Measurements from ENCODE around the gene FBXO22.

DNA sequence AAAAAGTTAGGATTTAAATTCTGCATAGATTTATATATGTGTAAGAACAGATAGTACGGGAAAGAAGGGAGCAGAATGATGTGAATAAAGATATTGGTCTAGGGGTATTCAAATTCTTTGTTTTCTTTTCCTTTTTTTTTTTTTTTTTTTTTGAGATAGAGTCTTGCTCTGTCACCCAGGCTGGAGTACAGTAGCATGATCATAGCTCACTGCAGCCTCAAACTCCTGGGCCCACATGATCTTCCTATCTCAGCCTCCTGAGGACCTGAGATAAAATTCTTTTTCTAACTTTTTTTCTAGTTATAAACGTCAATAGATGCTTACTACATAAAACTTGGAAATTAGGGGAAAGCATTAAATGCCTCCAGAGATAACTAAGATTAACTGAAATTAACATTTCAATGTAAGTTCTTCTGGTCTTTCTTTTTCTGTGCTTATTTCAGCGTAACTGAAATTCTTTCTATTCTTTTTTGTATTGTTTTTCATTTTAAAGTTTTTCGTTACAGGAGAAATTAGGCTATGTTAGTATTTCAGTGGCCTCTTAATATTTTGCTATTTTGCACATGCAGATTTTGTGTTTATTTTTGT is 31.2 kb upstream of the FBXO22 start:
- TF ChIP-seq, protein P1, sequence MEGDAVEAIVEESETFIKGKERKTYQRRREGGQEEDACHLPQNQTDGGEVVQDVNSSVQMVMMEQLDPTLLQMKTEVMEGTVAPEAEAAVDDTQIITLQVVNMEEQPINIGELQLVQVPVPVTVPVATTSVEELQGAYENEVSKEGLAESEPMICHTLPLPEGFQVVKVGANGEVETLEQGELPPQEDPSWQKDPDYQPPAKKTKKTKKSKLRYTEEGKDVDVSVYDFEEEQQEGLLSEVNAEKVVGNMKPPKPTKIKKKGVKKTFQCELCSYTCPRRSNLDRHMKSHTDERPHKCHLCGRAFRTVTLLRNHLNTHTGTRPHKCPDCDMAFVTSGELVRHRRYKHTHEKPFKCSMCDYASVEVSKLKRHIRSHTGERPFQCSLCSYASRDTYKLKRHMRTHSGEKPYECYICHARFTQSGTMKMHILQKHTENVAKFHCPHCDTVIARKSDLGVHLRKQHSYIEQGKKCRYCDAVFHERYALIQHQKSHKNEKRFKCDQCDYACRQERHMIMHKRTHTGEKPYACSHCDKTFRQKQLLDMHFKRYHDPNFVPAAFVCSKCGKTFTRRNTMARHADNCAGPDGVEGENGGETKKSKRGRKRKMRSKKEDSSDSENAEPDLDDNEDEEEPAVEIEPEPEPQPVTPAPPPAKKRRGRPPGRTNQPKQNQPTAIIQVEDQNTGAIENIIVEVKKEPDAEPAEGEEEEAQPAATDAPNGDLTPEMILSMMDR (optimal IDR thresholded peaks at IDR 0.05 in 1 of 3, IDR thresholded peaks at IDR 0.05 in 1 of 3, conservative IDR thresholded peaks at IDR 0.05 in 1 of 3; ENCODE audit: extremely low read depth in 1 of 3, insufficient read depth in 2 of 3, low read length in 3 of 3), result no peak
- no peak for TF ChIP-seq EZH2 (IDR thresholded peaks at IDR 0.05; ENCODE audit: low read length)

Measured in keratinocyte (primary cell).